ENCODE results near the gene POLA1. TPM values are rescaled to one million over a fixed set of nuclear protein-coding genes. Genes with fewer than 3 reads are reported as not detected.

The POLA1 gene
- total and polyA plus RNA-seq, 2 of the 4 experiments (the other 2 are of a cell fraction) = 4.0 to 15.1 TPM

- BruUV-seq (replicated peaks) = no TSS peak
- no peak overlapping the region for H4K5ac ChIP-seq (ENCODE audit: low read depth, low read length)
- no peak overlapping the region for H3K4me2 ChIP-seq (ENCODE audit: low read depth, low read length)
- H4K20me1 ChIP-seq (ENCODE audit: insufficient read depth, low read length) = no peaks in the 10 kb centered on the region
- dilution Hi-C loops (cut with HindIII; ENCODE audit: low sequenced_read_pairs, unreplicated experiment) (no loop called here), intact Hi-C loops (cut with micrococcal nuclease) (no loop called here), in situ Hi-C loops (cut with MboI; ENCODE audit: low sequenced_read_pairs) (no loop called here)
- no peak overlapping the region for H3K18ac ChIP-seq (ENCODE audit: low read depth, low read length)
- no peak overlapping the region for H2AFZ ChIP-seq (replicated peaks; ENCODE audit: low read length, poor library complexity)
- no peak overlapping the region for H3K27ac ChIP-seq (ENCODE audit: insufficient read depth, low read length)
- H4K8ac ChIP-seq (ENCODE audit: low read depth in 2 of 2, low read length in 2 of 2) = no peak overlapping the region
- no peak overlapping the region for H3K4ac ChIP-seq (ENCODE audit: low read depth, low read length)
- no peak overlapping the region for H3K56ac ChIP-seq (ENCODE audit: extremely low read depth, insufficient read depth, low read length)
- CTCF ChIA-PET = interaction anchor here (0.5 to 1.2 kb wide), 2 partner anchors 13 to 86 kb away, joined by 3 to 4 read pairs; no protein-coding TSS in a partner anchor
- TF ChIP-seq MXI1 (IDR thresholded peaks at IDR 0.05; ENCODE audit: borderline replicate concordance, low read depth, low read length) (no peak), NFE2L2 (IDR thresholded peaks at IDR 0.05; ENCODE audit: low read depth, low read length) (no peak), MAFK (IDR thresholded peaks at IDR 0.05; ENCODE audit: low read depth, low read length) (no peak), CHD1 (IDR thresholded peaks at IDR 0.05; ENCODE audit: low read depth, low read length) (no peak), USF2 (IDR thresholded peaks at IDR 0.05; ENCODE audit: low read depth, low read length) (no peak), ELK1 (IDR thresholded peaks at IDR 0.05; ENCODE audit: borderline replicate concordance, low read depth, low read length) (no peak), FOS (IDR thresholded peaks at IDR 0.05; ENCODE audit: low read depth, low read length) (no peak), POLR2A (IDR thresholded peaks at IDR 0.05; ENCODE audit: low read depth, low read length) (no peak), RAD21 (IDR thresholded peaks at IDR 0.05; ENCODE audit: low read length) (no peak), RFX5 (IDR thresholded peaks at IDR 0.05; ENCODE audit: low read depth, low read length) (no peak), BHLHE40 (IDR thresholded peaks at IDR 0.05; ENCODE audit: low read depth, low read length) (no peak)
- H2AK5ac ChIP-seq (ENCODE audit: low read depth, low read length) = no peak overlapping the region
- WGBS, 2 experiments (ENCODE audit: extremely low coverage in 2 of 2, insufficient read length in 1 of 2) = no CpG with 5 or more reads among the region's 6 CpGs
- no peak overlapping the region for H2AK9ac ChIP-seq (replicated peaks; ENCODE audit: low read depth, low read length, poor library complexity)
- POLR2A ChIA-PET (ENCODE audit: unreplicated experiment) = no interaction called here
- H4K91ac ChIP-seq (ENCODE audit: insufficient read depth, low read depth, low read length) = no peak overlapping the region
- ATAC-seq (ENCODE audit: low read depth) (no peak), DNase-seq (no peak)
- H3K9ac ChIP-seq (ENCODE audit: low read depth, low read length) = no peak overlapping the region
- no peaks in the 10 kb centered on the region for H3K4me1 ChIP-seq (ENCODE audit: control insufficient read depth, insufficient read depth, low read length)
- H3K36me3 ChIP-seq (ENCODE audit: control insufficient read depth, insufficient read depth, low read length) = no peaks in the 10 kb centered on the region; the same call in 1 of the 2 replicates
- H3K4me3 ChIP-seq (ENCODE audit: insufficient read depth, low read depth, low read length) = no peak overlapping the region
- H3K27me3 ChIP-seq (ENCODE audit: control insufficient read depth, insufficient read depth, low read length) = no peaks in the 10 kb centered on the region
- no peaks in the 10 kb centered on the region for H3K9me1 ChIP-seq (ENCODE audit: insufficient read depth, low read length)
- H2BK120ac ChIP-seq (ENCODE audit: low read depth, low read length) = no peak overlapping the region
- no peak overlapping the region for H2BK20ac ChIP-seq (ENCODE audit: low read depth, low read length)
- H3K23ac ChIP-seq (ENCODE audit: low read depth, low read length) = no peak overlapping the region
- H3K9me3 ChIP-seq (ENCODE audit: control insufficient read depth, insufficient read depth, low read length) = no peaks in the 10 kb centered on the region
- H2BK15ac ChIP-seq (ENCODE audit: low read depth, low read length) = no peak overlapping the region
- no peaks in the 10 kb centered on the region for H3K79me1 ChIP-seq (ENCODE audit: low read depth in 1 of 2, low read length in 2 of 2)
- no peak overlapping the region for H2BK5ac ChIP-seq (ENCODE audit: low read depth, low read length, poor library complexity, severe bottlenecking)
- H3K14ac ChIP-seq (replicated peaks; ENCODE audit: low read depth, low read length) = no peak overlapping the region
Observed at GRCh38 chrX:24851289-24851688, 157.6 kb downstream of the POLA1 start.

Measured in IMR-90 (cell line).